WI38 (cell line): ENCODE data around the gene RAMP2.
A peak's percentile ranks its signal among the peaks of the same experiment; 100 is the strongest.

Source experiments
- H3K4me3 ChIP-seq: 2 replicates; pipeline ENCODE4 v1.5.1; 2011; ENCODE audit warnings: low read depth, mild to moderate bottlenecking, control low read depth, low read length
- TF ChIP-seq, protein P1 (sequence below): IDR thresholded peaks from 2 replicates; pipeline ENCODE4 v1.5.1; 2012; ENCODE audit warnings: low read depth, mild to moderate bottlenecking, control low read depth, low read length

Gene RAMP2

DNA sequence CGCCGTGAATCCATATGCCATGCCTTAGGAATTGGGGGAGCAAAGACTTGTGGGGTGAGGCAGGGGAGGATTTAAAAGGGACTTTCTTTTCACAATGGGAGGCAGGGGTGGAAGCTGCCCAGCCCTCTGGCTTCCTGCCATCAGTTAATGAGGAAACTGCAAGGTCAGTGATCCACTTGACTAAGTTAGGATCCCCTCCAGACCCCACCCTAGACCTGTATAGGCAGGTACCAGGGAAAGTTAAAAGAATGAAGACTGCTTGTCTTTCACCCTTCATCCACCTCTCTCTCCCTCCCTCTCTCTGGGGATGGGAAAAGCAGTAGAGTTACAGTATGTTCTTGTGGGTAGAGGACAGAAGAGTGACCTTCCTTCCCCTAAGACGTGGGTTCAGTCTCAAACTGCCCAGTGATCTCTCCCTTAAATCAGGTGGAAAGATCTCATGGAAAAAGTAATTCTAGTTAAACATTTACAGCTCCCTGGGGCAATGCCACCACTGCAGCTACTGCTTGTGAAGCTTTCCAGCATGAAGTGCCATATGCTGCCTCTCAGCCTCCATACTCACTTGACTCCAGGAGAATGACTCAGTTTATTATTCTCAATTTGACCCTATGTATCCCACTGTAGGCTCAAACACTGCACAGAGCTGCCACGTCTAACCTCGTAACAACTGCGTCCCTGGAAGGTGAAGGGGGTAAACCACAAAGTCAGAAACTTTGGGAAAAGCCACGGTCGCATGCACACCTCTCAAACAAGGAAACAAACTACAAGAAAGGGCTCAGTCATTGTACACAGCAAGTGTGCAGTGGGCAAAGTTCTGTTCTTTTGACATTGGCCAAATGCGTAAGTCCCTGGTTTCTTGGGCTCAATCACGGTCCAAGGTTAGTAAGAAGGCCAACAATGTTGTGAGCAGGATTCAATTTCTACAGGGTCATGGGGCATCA, 36.3 kb downstream of the RAMP2 start:
- peak overlapping the region; percentile 90 for H3K4me3 ChIP-seq
- TF ChIP-seq, protein P1, sequence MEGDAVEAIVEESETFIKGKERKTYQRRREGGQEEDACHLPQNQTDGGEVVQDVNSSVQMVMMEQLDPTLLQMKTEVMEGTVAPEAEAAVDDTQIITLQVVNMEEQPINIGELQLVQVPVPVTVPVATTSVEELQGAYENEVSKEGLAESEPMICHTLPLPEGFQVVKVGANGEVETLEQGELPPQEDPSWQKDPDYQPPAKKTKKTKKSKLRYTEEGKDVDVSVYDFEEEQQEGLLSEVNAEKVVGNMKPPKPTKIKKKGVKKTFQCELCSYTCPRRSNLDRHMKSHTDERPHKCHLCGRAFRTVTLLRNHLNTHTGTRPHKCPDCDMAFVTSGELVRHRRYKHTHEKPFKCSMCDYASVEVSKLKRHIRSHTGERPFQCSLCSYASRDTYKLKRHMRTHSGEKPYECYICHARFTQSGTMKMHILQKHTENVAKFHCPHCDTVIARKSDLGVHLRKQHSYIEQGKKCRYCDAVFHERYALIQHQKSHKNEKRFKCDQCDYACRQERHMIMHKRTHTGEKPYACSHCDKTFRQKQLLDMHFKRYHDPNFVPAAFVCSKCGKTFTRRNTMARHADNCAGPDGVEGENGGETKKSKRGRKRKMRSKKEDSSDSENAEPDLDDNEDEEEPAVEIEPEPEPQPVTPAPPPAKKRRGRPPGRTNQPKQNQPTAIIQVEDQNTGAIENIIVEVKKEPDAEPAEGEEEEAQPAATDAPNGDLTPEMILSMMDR = no peak

DNA sequence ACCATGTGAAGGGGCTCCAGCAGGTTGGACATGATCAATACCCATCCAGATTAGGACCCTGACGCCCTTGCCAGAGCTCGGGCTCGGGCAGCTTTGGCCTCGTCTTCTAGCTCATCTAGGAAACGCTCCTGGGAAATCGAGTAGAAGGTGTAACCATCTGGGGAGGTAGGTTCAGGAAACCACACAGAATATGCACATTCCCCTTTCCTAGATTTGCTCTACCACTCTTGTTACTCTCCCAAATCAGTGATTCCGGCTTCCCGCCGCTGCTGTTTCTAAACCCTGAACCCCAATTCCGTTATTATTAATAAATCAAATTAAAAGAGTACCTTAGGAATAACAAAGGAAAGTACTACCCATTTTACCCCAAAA, 37.0 kb downstream of the RAMP2 start:
- TF ChIP-seq, protein P1 = no peak

DNA sequence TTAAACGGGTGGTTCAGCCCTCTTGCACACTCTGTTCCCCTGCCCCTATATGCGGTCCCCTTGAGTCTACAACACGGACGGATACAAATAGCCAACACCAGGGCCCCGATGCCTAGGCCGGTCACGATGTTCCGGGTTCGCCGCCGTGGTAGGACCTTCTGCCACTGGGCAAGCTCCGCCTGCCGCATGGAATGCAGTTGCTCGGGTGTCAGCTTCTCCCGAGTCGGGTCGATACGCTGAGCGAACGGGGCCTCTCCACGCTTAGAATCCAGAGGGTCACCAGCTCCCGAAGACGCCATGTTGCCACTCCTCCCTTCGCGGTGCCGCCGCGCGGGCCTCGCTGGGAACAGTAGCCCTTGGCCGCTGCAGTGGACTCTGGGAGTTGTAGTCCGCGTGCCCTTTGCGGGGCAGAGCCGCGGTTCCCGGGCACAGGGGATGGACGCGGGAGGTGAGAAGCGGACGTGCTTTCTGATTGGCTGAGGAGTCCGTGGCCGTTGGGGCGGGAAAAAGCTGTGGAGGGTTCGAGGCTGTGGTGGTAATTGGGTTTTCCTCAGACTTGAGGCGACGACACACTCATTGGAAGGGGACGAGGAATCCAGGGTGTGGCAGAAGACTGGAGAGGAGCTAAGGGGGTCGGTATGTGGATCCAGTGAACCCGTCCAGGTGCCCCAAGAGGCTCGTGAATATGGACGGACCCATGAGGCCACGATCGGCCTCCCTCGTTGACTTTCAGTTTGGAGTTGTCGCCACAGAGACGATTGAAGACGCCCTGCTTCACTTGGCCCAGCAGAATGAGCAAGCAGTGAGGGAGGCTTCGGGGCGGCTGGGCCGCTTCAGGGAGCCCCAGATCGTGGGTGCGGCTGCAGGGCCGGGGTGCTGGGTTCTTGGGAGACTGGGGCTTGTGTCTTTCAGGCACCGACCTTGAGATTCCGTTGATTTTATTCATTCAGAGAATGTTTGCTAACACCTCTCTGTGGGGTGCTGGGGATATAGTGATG, 37.7 kb downstream of the RAMP2 start, which contains the start of the genes CNTD1 and COA3:
Gene CNTD1, plus strand, starts transcription at position 479 of the 998 bp plus-strand sequence. Its CDS starts 207 bp downstream, at position 686.
Gene COA3, minus strand, starts transcription at position 322 of the 998 bp plus-strand sequence. Its CDS starts 23 bp downstream, at position 299.
- TF ChIP-seq, protein P1 = no peak
- H3K4me3 ChIP-seq = peak within 1 kb of the TSS; percentile 90

More for the DNA sequence above, 37.0 kb downstream of the RAMP2 start:
- peak overlapping the region; percentile 90 for H3K4me3 ChIP-seq

DNA sequence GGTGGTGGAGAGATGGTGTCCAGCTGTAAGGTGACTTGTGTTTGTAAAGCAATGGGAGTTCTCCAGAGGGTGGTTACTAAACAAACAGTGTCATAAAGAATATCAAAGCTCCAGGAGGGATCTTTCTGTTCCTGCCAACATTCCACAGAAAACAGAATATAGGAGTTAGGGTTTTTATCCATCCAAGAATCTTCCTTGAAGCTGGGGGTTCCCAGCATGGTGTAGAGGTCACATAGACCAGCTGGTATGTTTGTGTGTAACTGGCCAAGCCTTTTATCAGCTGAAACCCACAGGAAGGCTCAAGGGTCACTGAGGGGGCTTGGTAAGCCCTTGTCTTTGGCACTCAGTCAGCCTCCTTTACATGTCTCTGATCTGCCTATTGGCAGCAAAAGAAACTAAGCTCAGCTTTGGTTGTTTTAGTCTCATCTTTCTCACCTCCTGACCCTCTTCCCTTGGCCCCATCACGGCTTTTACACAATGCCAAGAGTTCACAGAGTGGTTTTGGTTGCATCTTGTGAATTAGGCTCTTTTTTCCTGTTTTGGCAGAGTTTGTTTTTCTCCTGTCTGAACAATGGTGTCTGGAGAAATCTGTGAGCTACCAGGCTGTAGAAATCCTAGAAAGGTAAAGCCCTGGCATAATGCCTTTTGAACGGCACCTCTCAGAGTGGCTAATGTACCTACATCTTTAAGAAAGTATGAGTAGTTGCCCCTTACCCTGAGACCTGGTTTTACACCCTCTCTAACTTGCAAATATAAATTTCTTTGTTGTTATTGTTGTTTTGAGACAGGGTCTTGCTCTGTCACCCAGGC, 42.3 kb downstream of the RAMP2 start:
- TF ChIP-seq, protein P1 = no peak

DNA sequence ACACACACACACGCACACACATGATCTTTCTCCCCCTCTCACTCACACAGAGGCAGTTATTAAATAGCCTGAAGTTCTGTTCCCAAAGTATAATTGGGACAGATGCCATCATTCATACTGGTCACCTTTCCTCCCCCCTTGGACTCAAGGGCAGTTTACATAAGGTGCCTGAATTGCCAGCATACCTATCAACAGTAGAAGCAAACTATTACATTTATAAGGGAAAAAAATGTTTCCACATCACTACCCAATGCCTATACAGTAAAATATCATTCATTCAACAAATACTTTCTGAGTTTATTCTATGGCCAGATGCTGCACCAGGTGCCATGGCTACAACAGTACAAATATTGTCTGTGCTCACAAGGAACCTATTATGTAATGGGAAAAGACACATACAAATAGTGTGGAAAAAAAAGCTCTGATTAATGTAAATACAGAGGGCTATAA, 43.9 kb downstream of the RAMP2 start:
- no peak overlapping the region for H3K4me3 ChIP-seq
- TF ChIP-seq, protein P1 = no peak

More for the DNA sequence above, 42.3 kb downstream of the RAMP2 start:
- no peak overlapping the region for H3K4me3 ChIP-seq

DNA sequence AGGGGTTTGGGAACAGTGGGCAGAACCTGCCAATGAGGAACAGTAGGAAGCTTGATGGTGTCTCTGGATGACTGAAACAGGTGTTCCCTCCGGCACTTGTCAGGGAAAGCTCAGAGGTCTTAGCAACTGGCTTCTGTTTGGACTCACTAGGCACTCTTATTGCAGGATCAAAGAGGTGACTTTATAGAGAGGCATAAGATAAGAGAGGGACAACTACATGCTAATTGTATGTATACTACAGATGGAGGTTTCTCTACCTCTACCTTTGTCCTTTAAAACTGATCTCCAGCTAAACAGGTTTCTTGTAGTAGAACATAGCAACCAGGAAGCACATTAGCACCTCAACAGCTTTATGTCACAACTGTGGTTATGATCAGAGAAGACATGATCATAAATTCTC, 45.2 kb downstream of the RAMP2 start:
- TF ChIP-seq, protein P1 = no peak
- no peak overlapping the region for H3K4me3 ChIP-seq
